Activated CD8-positive, alpha-beta T cell treated with anti-CD3 and anti-CD28 coated beads, Interleukin-2, amount 10 ng/mL, durations not matched to agents 7 days and 5 days (primary cell): ENCODE results near the gene RFXAP. TPM values are rescaled to one million over a fixed set of nuclear protein-coding genes. Genes with fewer than 3 reads are reported as not detected.
A peak's percentile ranks its signal among the peaks of the same experiment; 100 is the strongest.

ENCODE experiments used
- ATAC-seq: fragments of 150-1000 bp; cut with Tn5 transposase; one replicate; pipeline ENCODE4 v1.10.0; 2021; ENCODE audit warnings: moderate library complexity
- CTCF ChIA-PET: fragments of 350-600 bp; sonication (Branson Sonifier 250); formaldehyde crosslinking; loops from one replicate; lab custom pipeline; 2021; ENCODE audit warnings: antibody characterized with exemption; lab: Charles Lee
- POLR2A ChIA-PET: fragments of 350-600 bp; sonication (Branson Sonifier 250); formaldehyde crosslinking; loops from one replicate; lab custom pipeline; 2021; ENCODE audit warnings: antibody characterized with exemption; lab: Charles Lee
- DNase-seq: peaks from one replicate; pipeline ENCODE4 v3.0.0-alpha.2; 2020
- H3K27ac Mint-ChIP-seq: one replicate; pipeline ENCODE4 v1.8.0; 2021; ENCODE audit warnings: mild to moderate bottlenecking, mixed read lengths
- H3K27me3 Mint-ChIP-seq: one replicate; pipeline ENCODE4 v1.8.0; 2021; ENCODE audit warnings: low read depth, mixed read lengths
- H3K36me3 Mint-ChIP-seq: one replicate; pipeline ENCODE4 v1.8.0; 2021; ENCODE audit warnings: low read depth, mixed read lengths
- H3K4me1 Mint-ChIP-seq: one replicate; pipeline ENCODE4 v1.8.0; 2021; ENCODE audit warnings: low read depth, mixed read lengths
- H3K4me3 Mint-ChIP-seq: one replicate; pipeline ENCODE4 v1.8.0; 2021; ENCODE audit warnings: mild to moderate bottlenecking, mixed read lengths
- H3K9me3 Mint-ChIP-seq: one replicate; pipeline ENCODE4 v1.8.0; 2022; ENCODE audit warnings: mixed read lengths; ENCODE audit not compliant: insufficient read depth
- total RNA-seq, 2 experiments: library from RNA; stranded (reverse); gene quantifications; one replicate each; pipeline ENCODE4 v1.2.3, GENCODE V29; 2021

The RFXAP gene
- total RNA-seq, 2 experiments from 2014 or later: 12.8 to 13.9 TPM

DNA sequence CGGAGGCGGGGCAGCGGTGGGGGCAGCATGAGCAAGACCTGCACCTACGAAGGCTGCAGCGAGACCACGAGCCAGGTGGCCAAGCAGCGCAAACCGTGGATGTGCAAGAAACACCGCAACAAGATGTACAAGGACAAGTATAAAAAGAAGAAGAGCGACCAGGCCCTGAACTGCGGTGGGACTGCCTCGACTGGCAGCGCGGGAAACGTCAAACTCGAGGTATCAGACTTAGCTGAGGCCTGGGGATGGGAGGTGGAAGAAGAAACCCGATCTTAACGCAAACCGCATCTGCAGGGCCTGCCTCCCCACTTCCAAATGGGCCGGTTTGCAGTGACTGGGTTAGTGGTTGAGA, 693 bp downstream of the RFXAP start:
- ChIA-PET POLR2A (interaction anchor here (1.2 kb wide), 1 partner anchor 180 kb away, joined by 10 read pairs; the partner anchor contains the start of genes ALG5 and EXOSC8), CTCF (no interaction called here)
- peak overlapping the region; percentile 87 for H3K4me3 Mint-ChIP-seq
- H3K36me3 Mint-ChIP-seq: peaks cover 20% of the 10 kb centered on the region
- peak; percentile 62 for DNase-seq
- peaks cover 52% of the 10 kb centered on the region for H3K4me1 Mint-ChIP-seq
- H3K9me3 Mint-ChIP-seq: no peaks in the 10 kb centered on the region
- H3K27me3 Mint-ChIP-seq: peaks cover 11% of the 10 kb centered on the region
- peak; percentile 28 for ATAC-seq
- H3K27ac Mint-ChIP-seq: peak overlapping the region; percentile 96

DNA sequence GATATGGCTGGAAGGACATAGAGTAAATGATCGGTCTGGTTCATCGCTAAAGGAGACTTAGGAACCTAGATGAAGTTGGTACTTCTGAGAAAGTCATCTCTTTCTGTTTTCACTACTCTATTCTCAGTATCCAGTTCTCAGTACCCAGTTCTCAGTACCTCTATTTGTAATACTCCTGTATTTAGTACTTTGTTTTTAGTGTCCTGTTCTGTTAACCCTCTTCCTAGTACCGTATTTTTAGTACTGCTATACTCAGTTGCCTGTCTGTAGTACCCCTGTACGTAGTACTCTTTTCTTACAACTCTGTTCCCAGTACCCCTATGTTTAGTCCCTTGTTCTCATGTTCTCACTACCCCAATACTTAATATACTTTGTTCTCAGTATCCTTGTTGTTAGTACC, 1.2 kb downstream of the RFXAP start:
- ATAC-seq (no peak), DNase-seq (no peak)
- ChIA-PET POLR2A (interaction anchor here (1.2 kb wide), 1 partner anchor 180 kb away, joined by 10 read pairs; the partner anchor contains the start of genes ALG5 and EXOSC8), CTCF (interaction anchor here (1.1 kb wide), 1 partner anchor 9 kb away, joined by 3 read pairs; no protein-coding TSS in a partner anchor)
- H3K9me3 Mint-ChIP-seq: no peaks in the 10 kb centered on the region
- H3K27ac Mint-ChIP-seq: peak overlapping the region; percentile 96
- H3K36me3 Mint-ChIP-seq: peaks cover 23% of the 10 kb centered on the region
- peaks cover 57% of the 10 kb centered on the region for H3K4me1 Mint-ChIP-seq
- peaks cover 7% of the 10 kb centered on the region for H3K27me3 Mint-ChIP-seq
- peak overlapping the region; percentile 87 for H3K4me3 Mint-ChIP-seq

DNA sequence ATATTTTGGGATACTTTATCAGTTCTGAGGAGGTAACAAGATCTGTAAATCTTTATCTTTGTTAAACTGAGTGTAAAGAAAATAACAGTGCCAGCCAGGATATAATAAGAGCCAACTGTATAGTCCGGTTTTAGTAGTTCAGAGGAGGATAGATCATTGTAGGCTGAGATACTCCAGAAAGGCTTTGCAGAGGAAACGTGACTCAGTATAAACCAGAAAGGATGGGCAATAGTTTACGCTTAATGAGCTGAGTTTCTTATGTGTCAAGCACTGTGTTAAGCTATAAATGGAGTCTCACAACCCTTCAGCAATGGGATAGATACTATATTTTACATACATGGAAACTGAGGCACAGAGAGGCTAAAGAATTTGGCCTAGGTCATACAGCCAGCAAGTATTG, 3.8 kb downstream of the RFXAP start:
- Mint-ChIP-seq H3K36me3 (peaks cover 31% of the 10 kb centered on the region), H3K27me3 (no peaks in the 10 kb centered on the region), H3K27ac (no peak overlapping the region), H3K4me1 (peaks cover 55% of the 10 kb centered on the region), H3K4me3 (peak overlapping the region; percentile 40), H3K9me3 (no peaks in the 10 kb centered on the region)
- ATAC-seq (no peak), DNase-seq (no peak)
- POLR2A ChIA-PET: interaction anchor here (1.4 kb wide), 1 partner anchor 177 kb away, joined by 4 read pairs; no protein-coding TSS in a partner anchor
- CTCF ChIA-PET: interaction anchor here (1.0 kb wide), 2 partner anchors 19 to 158 kb away, joined by 3 to 4 read pairs; no protein-coding TSS in a partner anchor

DNA sequence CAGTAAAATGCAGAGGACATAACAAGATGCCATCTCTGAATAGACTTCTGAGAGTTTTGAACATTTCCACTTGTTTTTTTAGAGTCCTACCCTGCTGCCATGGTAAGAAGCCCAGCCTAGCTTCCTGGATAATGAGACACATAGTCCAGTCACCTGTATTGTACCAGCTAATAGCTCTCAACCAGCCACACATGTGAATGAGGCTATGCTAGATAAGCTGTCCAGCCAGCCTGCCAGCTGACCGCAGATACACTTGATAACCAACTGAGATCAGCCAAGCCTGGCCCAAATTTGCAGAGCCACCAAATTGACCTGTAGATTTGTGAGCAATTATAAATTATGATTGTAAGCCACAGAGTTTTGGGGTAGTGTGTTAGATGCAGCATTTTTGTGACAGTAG, 10.7 kb downstream of the RFXAP start:
- DNase-seq (no peak), ATAC-seq (no peak)
- peaks cover 27% of the 10 kb centered on the region for H3K36me3 Mint-ChIP-seq
- no peak overlapping the region for H3K4me3 Mint-ChIP-seq
- ChIA-PET CTCF (interaction anchor here (0.5 to 1.0 kb wide), 4 partner anchors 9 to 466 kb away, joined by 3 to 4 read pairs (median 3); no protein-coding TSS in a partner anchor), POLR2A (no interaction called here)
- no peaks in the 10 kb centered on the region for H3K27me3 Mint-ChIP-seq
- H3K27ac Mint-ChIP-seq: no peak overlapping the region
- peaks cover 5% of the 10 kb centered on the region for H3K4me1 Mint-ChIP-seq
- no peaks in the 10 kb centered on the region for H3K9me3 Mint-ChIP-seq

DNA sequence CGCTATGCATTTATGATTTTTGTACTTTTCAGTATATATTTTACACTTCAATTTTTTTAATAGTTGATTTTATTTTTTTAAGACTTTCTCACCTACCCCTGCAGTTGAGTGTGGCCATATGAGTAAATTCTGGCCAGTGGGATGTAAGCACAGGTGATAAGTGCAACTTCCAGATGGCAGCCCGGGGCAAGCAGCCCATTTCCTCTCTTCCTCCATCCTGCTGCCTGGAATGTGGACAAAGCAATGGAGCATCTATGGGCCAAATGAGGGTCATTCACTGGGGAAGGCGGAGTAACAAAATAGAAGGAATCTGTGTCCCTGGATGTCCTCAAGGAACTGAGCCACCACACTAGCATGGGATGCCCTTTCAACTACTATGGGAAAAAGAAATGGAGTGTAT, 12.3 kb downstream of the RFXAP start:
- ATAC-seq: no peak
- Mint-ChIP-seq H3K36me3 (peaks cover 19% of the 10 kb centered on the region), H3K9me3 (no peaks in the 10 kb centered on the region), H3K4me3 (no peak overlapping the region), H3K27ac (no peak overlapping the region), H3K4me1 (no peaks in the 10 kb centered on the region), H3K27me3 (no peaks in the 10 kb centered on the region)
- ChIA-PET CTCF (interaction anchor here (1.1 kb wide), 1 partner anchor 17 kb away, joined by 4 read pairs; no protein-coding TSS in a partner anchor), POLR2A (no interaction called here)
- no peak for DNase-seq

DNA sequence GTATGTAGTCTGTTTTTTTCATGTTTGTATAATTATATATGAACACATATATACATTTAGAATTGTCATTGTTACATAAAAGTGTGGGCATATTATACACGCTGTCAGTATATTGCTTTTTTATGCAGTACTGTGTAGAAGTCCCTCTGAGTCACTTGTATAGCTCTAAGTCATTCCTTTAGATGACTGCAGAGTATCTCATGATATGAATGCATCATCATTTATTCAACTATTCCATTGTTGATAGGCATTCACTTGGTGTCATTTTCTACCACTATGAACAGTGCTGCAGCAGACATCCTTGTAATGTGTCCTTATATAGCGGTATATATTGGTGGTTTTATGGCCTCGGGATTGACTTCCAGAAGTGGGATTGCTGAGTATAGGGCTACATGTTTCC, 15.3 kb downstream of the RFXAP start:
- Mint-ChIP-seq H3K4me3 (no peak overlapping the region), H3K27me3 (no peaks in the 10 kb centered on the region), H3K27ac (no peak overlapping the region), H3K36me3 (peaks cover 13% of the 10 kb centered on the region), H3K4me1 (no peaks in the 10 kb centered on the region), H3K9me3 (no peaks in the 10 kb centered on the region)
- ChIA-PET CTCF (no interaction called here), POLR2A (no interaction called here)
- DNase-seq (no peak), ATAC-seq (no peak)

DNA sequence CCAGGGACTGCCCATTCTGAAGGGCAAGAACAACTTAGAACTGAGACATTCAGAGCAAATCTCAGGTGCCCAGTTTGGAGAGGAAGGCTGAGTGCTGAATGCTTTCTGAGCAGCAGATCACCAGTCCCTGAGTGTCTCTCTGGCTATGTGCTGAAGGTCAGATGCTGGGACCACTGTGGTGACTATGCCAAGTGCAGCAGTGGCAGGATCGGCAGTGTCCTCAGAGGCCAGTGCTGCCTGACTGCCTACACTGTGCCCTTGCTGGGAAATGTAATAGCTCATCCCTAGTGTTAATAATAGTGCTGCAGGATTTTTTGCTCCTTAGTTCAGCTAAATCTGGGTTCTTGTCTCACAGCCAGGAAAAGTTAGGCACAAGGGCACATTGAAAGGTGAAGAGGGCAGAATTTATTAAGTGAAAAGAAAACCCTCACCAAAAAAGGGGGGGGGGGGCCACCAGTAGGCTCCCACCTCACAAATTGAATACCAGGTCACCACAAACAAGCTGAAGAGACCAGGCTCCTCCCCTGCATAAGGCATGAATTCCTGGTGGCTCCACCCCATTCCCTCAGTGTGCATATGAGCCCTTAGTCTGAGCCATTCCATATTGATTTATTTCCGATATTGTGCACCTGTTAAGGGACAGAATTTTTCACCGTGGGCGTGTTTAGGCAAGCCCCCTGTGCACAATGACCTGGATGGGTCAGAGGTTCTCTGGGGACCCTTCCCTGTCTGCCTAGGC, 18.5 kb downstream of the RFXAP start:
- DNase-seq (no peak), ATAC-seq (no peak)
- ChIA-PET CTCF (no interaction called here), POLR2A (no interaction called here)
- H3K27ac Mint-ChIP-seq: peak overlapping the region; percentile 34
- no peaks in the 10 kb centered on the region for H3K4me1 Mint-ChIP-seq
- H3K9me3 Mint-ChIP-seq: no peaks in the 10 kb centered on the region
- H3K4me3 Mint-ChIP-seq: no peak overlapping the region
- peaks cover 5% of the 10 kb centered on the region for H3K36me3 Mint-ChIP-seq
- H3K27me3 Mint-ChIP-seq: no peaks in the 10 kb centered on the region

DNA sequence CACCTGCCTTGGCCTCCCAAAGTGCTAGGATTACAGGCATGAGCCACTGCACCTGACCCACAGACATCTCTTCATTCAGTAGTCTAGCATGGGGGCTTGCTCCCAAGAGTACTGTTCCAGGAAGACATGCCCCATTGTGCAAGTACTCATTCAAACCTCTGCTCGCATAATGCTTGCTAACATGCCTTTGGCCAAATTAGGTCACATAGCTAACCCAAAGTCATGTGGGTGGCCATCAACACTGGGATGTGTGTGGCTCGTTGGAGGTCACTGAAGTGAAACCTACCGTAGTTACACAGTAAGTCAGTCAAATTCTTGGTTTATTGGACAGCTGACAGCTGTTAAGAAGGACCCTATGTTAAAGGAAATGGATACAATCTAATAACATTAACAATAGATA, 20.3 kb downstream of the RFXAP start:
- ChIA-PET CTCF (interaction anchor here (1.3 kb wide), 1 partner anchor 10 kb away, joined by 3 read pairs; no protein-coding TSS in a partner anchor), POLR2A (no interaction called here)
- H3K36me3 Mint-ChIP-seq: peaks cover 3% of the 10 kb centered on the region
- H3K9me3 Mint-ChIP-seq: no peaks in the 10 kb centered on the region
- no peak overlapping the region for H3K27ac Mint-ChIP-seq
- no peaks in the 10 kb centered on the region for H3K27me3 Mint-ChIP-seq
- H3K4me1 Mint-ChIP-seq: no peaks in the 10 kb centered on the region
- DNase-seq (no peak), ATAC-seq (no peak)
- no peak overlapping the region for H3K4me3 Mint-ChIP-seq

DNA sequence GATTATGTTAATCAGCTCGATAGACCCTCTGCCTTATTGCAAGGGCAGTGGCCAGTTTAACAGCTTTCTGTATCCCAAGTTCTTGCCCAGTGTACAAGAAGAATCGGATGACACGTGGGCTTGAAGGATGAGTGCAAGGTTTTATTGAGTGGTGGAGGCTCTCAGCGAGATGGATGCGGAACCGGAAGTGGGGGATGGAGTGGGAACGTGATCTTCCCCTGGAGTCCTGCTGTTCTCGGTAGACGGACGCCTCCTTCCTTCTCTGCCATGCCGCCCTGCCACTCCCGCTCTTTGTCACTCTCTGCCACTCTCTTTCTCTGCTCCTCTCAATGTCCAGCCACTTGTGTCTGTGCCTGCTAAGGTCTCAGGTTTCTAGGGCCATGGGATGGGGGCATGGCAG, 21.0 kb downstream of the RFXAP start:
- ATAC-seq (no peak), DNase-seq (no peak)
- Mint-ChIP-seq H3K36me3 (peaks cover 3% of the 10 kb centered on the region), H3K9me3 (no peaks in the 10 kb centered on the region), H3K4me3 (no peak overlapping the region), H3K27ac (no peak overlapping the region), H3K4me1 (no peaks in the 10 kb centered on the region), H3K27me3 (no peaks in the 10 kb centered on the region)
- CTCF ChIA-PET: interaction anchor here (1.3 kb wide), 1 partner anchor 9 kb away, joined by 3 read pairs; no protein-coding TSS in a partner anchor
- POLR2A ChIA-PET: no interaction called here

DNA sequence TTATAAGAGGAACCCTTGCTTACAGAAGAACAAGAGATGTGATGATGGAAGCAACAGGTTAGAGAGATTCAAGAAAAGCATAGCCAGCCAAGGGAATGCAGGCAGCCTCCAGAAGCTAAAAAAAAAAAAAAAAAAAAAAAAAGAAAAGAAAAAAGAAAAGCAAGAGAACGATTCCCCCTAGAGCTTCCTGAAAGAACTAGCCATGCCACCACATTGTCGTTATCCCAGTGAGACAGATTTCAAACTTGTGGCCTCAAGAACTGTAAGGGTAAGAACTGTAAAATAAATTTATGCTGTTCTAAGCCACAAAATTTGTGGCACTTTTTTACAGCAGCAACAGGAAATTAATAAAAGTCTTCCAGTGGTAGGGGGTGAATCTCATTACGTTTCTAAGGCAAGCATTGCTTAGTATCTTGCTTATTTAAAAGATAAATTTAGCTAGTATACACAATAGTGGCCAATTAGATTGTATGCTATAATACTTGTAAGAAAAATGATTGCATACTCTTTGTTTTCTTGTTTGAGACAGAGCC, 21.8 kb downstream of the RFXAP start:
- DNase-seq (no peak), ATAC-seq (no peak)
- Mint-ChIP-seq H3K4me1 (no peaks in the 10 kb centered on the region), H3K4me3 (no peak overlapping the region), H3K27me3 (no peaks in the 10 kb centered on the region), H3K9me3 (no peaks in the 10 kb centered on the region), H3K36me3 (peaks cover 3% of the 10 kb centered on the region), H3K27ac (no peak overlapping the region)
- ChIA-PET POLR2A (no interaction called here), CTCF (interaction anchor here (1.4 kb wide), 1 partner anchor 15 kb away, joined by 3 read pairs; no protein-coding TSS in a partner anchor)

DNA sequence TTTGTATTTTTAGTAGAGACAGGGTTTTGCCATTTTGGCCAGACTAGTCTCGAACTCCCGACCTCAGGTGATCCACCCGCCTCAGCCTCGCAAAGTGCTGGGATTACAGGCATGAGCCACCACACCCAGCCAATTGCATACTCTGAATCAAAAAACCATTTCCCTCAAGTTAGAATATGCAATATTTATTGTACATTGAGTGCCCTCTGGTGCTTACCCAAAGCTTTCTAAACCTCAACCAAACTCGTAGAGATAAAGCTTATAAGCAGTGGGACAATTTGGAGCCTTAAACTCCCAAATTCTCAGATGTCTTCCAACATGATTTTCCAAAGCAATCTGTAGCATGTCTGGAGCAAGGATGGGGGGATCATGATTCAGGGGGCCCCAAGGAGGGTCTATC, 22.4 kb downstream of the RFXAP start:
- Mint-ChIP-seq H3K27ac (no peak overlapping the region), H3K36me3 (peaks cover 3% of the 10 kb centered on the region), H3K9me3 (no peaks in the 10 kb centered on the region), H3K27me3 (no peaks in the 10 kb centered on the region), H3K4me1 (no peaks in the 10 kb centered on the region), H3K4me3 (no peak overlapping the region)
- CTCF ChIA-PET: interaction anchor here (0.7 to 1.4 kb wide), 3 partner anchors 15 to 26 kb away, joined by 3 to 4 read pairs (median 3); no protein-coding TSS in a partner anchor
- DNase-seq (no peak), ATAC-seq (no peak)
- POLR2A ChIA-PET: no interaction called here

DNA sequence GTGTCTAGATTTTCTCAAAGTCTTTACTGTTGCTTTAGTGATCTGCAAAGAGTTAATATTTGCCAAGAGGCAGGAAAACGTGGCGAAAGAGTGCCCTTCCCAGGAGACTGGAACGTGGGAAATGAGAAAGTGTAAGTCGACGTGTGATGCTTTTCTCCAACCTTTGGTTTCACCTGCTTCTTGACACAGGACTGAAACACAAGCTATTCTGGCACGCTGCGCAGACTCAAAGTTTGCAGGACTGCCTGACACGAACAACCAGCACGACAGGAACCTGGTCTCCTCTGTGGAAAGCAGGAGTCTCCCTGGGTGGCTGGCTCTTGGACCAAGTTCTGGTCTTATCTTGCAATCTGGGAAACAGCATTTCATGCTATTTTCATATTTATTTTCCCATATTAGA, 28.6 kb downstream of the RFXAP start:
- Mint-ChIP-seq H3K27me3 (no peaks in the 10 kb centered on the region), H3K27ac (no peak overlapping the region), H3K4me3 (no peak overlapping the region), H3K36me3 (no peaks in the 10 kb centered on the region), H3K4me1 (no peaks in the 10 kb centered on the region), H3K9me3 (no peaks in the 10 kb centered on the region)
- DNase-seq (no peak), ATAC-seq (no peak)
- POLR2A ChIA-PET: no interaction called here
- CTCF ChIA-PET: interaction anchor here (1.1 kb wide), 1 partner anchor 11 kb away, joined by 6 read pairs; no protein-coding TSS in a partner anchor
